Astrocyte (in vitro differentiated cells and primary cell): ENCODE measurements around the gene SPTB. TPM values are rescaled to one million over a fixed set of nuclear protein-coding genes. Genes with fewer than 3 reads are reported as not detected.
A peak's percentile ranks its signal among the peaks of the same experiment; 100 is the strongest.

Experiments used
- DNase-seq: peaks from one replicate; pipeline ENCODE4 v3.0.0-alpha.2; 2010; ENCODE audit warnings: low read depth
- FAIRE-seq: peaks from 2 replicates; lab custom pipeline; 2011; peaks lifted over from hg19 to GRCh38; lab: Jason Lieb, UNC
- H2AFZ ChIP-seq: 2 replicates; pipeline ENCODE4 v1.6.0; 2012; ENCODE audit warnings: low read depth, low read length, inconsistent platforms
- H3K27ac ChIP-seq: 2 replicates; pipeline ENCODE4 v1.5.1; 2011; ENCODE audit warnings: low read depth, low read length, inconsistent platforms
- H3K27me3 ChIP-seq: 2 replicates; pipeline ENCODE4 v1.6.0; 2011; ENCODE audit warnings: low read length, inconsistent platforms; ENCODE audit not compliant: insufficient read depth
- H3K36me3 ChIP-seq: 2 replicates; pipeline ENCODE4 v1.5.1; 2011; ENCODE audit warnings: low read length, inconsistent platforms; ENCODE audit not compliant: insufficient read depth
- H3K4me1 ChIP-seq: 2 replicates; pipeline ENCODE4 v1.5.1; 2011; ENCODE audit warnings: low read length, inconsistent platforms; ENCODE audit not compliant: insufficient read depth
- H3K4me2 ChIP-seq: 2 replicates; pipeline ENCODE4 v1.6.0; 2012; ENCODE audit warnings: low read length, inconsistent platforms
- H3K4me3 ChIP-seq: 2 replicates; pipeline ENCODE4 v1.5.1; 2011; ENCODE audit warnings: low read depth, mild to moderate bottlenecking, low read length, inconsistent platforms; ENCODE audit not compliant: insufficient read depth
- H3K79me2 ChIP-seq: 2 replicates; pipeline ENCODE4 v1.6.0; 2012; ENCODE audit warnings: mild to moderate bottlenecking, low read length, inconsistent platforms; ENCODE audit not compliant: insufficient read depth
- H3K9ac ChIP-seq: 2 replicates; pipeline ENCODE4 v1.6.0; 2012; ENCODE audit warnings: mild to moderate bottlenecking, low read length, inconsistent platforms
- H3K9me3 ChIP-seq: 2 replicates; pipeline ENCODE4 v1.5.1; 2012; ENCODE audit warnings: low read depth, mild to moderate bottlenecking, low read length, inconsistent platforms; ENCODE audit not compliant: insufficient read depth
- H4K20me1 ChIP-seq: 2 replicates; pipeline ENCODE4 v1.6.0; 2012; ENCODE audit warnings: low read length, inconsistent platforms; ENCODE audit not compliant: insufficient read depth
- H3K27ac Mint-ChIP-seq: one replicate; pipeline ENCODE4 v1.8.0; 2021; ENCODE audit warnings: mild to moderate bottlenecking, mixed read lengths; ENCODE audit not compliant: unreplicated experiment
- H3K27me3 Mint-ChIP-seq: one replicate; pipeline ENCODE4 v1.8.0; 2021; ENCODE audit warnings: low read depth, mixed read lengths; ENCODE audit not compliant: unreplicated experiment
- H3K36me3 Mint-ChIP-seq: one replicate; pipeline ENCODE4 v1.8.0; 2021; ENCODE audit warnings: low read depth, mixed read lengths; ENCODE audit not compliant: unreplicated experiment
- H3K4me1 Mint-ChIP-seq: one replicate; pipeline ENCODE4 v1.8.0; 2021; ENCODE audit warnings: low read depth, mixed read lengths; ENCODE audit not compliant: unreplicated experiment
- H3K4me3 Mint-ChIP-seq: one replicate; pipeline ENCODE4 v1.8.0; 2021; ENCODE audit warnings: mild to moderate bottlenecking, moderate library complexity, mixed read lengths; ENCODE audit not compliant: unreplicated experiment
- H3K9me3 Mint-ChIP-seq: one replicate; pipeline ENCODE4 v1.8.0; 2021; ENCODE audit warnings: mild to moderate bottlenecking, mixed read lengths; ENCODE audit not compliant: unreplicated experiment
- CTCF ChIP-seq: IDR thresholded peaks from 2 replicates; pipeline ENCODE4 v1.5.1; 2011; ENCODE audit warnings: low read depth, mild to moderate bottlenecking, inconsistent platforms, low read length, moderate library complexity; ENCODE audit not compliant: insufficient read depth
- EZH2 ChIP-seq: IDR thresholded peaks from 2 replicates; pipeline ENCODE4 v1.6.1; 2012; ENCODE audit warnings: mild to moderate bottlenecking, low read length, inconsistent platforms; ENCODE audit not compliant: insufficient read depth
- total RNA-seq: library from RNA; stranded (reverse); gene quantifications from 2 replicates; pipeline ENCODE4 v1.2.1, GENCODE V29; 2021

Gene SPTB
- total RNA-seq, 1 donor from 2014 or later = 0.32 TPM

DNA sequence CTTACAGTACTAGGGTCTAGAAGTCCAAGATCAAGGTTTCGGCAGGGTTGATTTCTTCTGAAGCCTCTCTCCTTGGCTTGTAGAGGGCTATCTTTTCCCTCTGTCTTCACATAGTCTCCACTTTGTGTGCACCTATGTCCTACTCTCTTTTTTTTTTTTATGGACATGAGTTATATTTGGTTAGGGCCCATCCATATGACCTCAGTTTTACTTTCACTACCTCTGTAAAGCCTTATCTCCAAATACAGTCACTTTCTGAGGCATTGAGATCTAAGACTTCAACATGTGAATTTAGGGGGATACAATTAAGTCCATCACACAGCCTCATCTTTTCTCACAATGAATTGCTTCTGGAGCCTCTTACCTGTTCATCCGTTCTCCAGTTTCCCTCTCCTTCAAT is 5.9 kb upstream of the SPTB start:
- Mint-ChIP-seq H3K4me1 (no peaks in the 10 kb centered on the region), H3K27ac (no peak overlapping the region), H3K36me3 (no peaks in the 10 kb centered on the region), H3K27me3 (peaks cover 42% of the 10 kb centered on the region), H3K9me3 (peaks cover 6% of the 10 kb centered on the region), H3K4me3 (no peak overlapping the region)
- no peaks in the 10 kb centered on the region for H4K20me1 ChIP-seq
- no peak for FAIRE-seq
- H3K27ac ChIP-seq = no peak overlapping the region
- H3K4me3 ChIP-seq = no peak overlapping the region
- H3K4me1 ChIP-seq = no peaks in the 10 kb centered on the region
- no peak overlapping the region for H3K4me2 ChIP-seq
- no peaks in the 10 kb centered on the region for H3K36me3 ChIP-seq
- no peaks in the 10 kb centered on the region for H3K79me2 ChIP-seq
- TF ChIP-seq EZH2 (no peak), CTCF (no peak)
- H3K27me3 ChIP-seq = peaks cover 45% of the 10 kb centered on the region
- no peak overlapping the region for H2AFZ ChIP-seq
- no peaks in the 10 kb centered on the region for H3K9me3 ChIP-seq
- no peak overlapping the region for H3K9ac ChIP-seq
- DNase-seq = no peak

GRCh38 chr14:64880221-64881121 is 764 bp upstream of the SPTB start:
- H3K4me3 ChIP-seq = peak overlapping the region; percentile 42
- no peaks in the 10 kb centered on the region for H3K9me3 ChIP-seq
- no peaks in the 10 kb centered on the region for H4K20me1 ChIP-seq
- no peaks in the 10 kb centered on the region for H3K36me3 Mint-ChIP-seq
- H3K4me3 Mint-ChIP-seq = peak overlapping the region; percentile 64
- H3K27me3 Mint-ChIP-seq = peaks cover 68% of the 10 kb centered on the region
- DNase-seq (no peak), FAIRE-seq (no peak)
- no peak for TF ChIP-seq CTCF
- TF ChIP-seq EZH2 = peak; percentile 56
- H3K9ac ChIP-seq = no peak overlapping the region
- no peaks in the 10 kb centered on the region for H3K4me1 ChIP-seq
- no peaks in the 10 kb centered on the region for H3K9me3 Mint-ChIP-seq
- H3K36me3 ChIP-seq = no peaks in the 10 kb centered on the region
- no peak overlapping the region for H3K27ac Mint-ChIP-seq
- no peaks in the 10 kb centered on the region for H3K79me2 ChIP-seq
- peak overlapping the region; percentile 83 for H3K4me2 ChIP-seq
- no peak overlapping the region for H3K27ac ChIP-seq
- H3K4me1 Mint-ChIP-seq = no peaks in the 10 kb centered on the region
- peaks cover 69% of the 10 kb centered on the region for H3K27me3 ChIP-seq
- H2AFZ ChIP-seq = peak overlapping the region; percentile 72
